K562 (cell line): Measurements from ENCODE around the gene ITGB2. TPM values are rescaled to one million over a fixed set of nuclear protein-coding genes. Genes with fewer than 3 reads are reported as not detected.
A peak's percentile ranks its signal among the peaks of the same experiment; 100 is the strongest.

Source experiments
- CEBPG ChIP-seq, 3 experiments: fragments of 200-800 bp in 1 of 3; sonication (Bioruptor generic) in 1 of 3; sonication (generic) in 1 of 3; formaldehyde crosslinking in 1 of 3; IDR thresholded peaks in 2 of 3; conservative IDR thresholded peaks in 1 of 3; 2 replicates each; pipeline versions ENCODE4 v1.6.1 to v1.8.0; 2016 to 2022; ENCODE audit warnings: missing compliant biosample characterization in 2 of 3, missing genetic modification characterization in 2 of 3, mild to moderate bottlenecking in 1 of 3, missing genetic modification reagents in 1 of 3
- ELF1 ChIP-seq: fragments of 200-800 bp; sonication (Bioruptor generic); IDR thresholded peaks from 2 replicates; pipeline ENCODE4 v1.6.1; 2016; ENCODE audit warnings: missing genetic modification characterization, missing compliant biosample characterization
- ELK3 ChIP-seq: fragments of 450-650 bp; formaldehyde crosslinking; IDR thresholded peaks from 2 replicates; pipeline ENCODE4 v1.4.0; 2020; ENCODE audit warnings: mild to moderate bottlenecking
- ETV1 ChIP-seq: fragments of 450-650 bp; conservative IDR thresholded peaks from 2 replicates; pipeline ENCODE4 v1.6.1; 2016; ENCODE audit warnings: missing genetic modification characterization, control low read depth, low read depth, missing compliant biosample characterization
- FIP1L1 ChIP-seq: fragments of 200-400 bp; formaldehyde crosslinking; IDR thresholded peaks from 2 replicates; pipeline ENCODE4 v1.6.1; 2018; ENCODE audit warnings: mild to moderate bottlenecking, low read depth, low read length; ENCODE audit not compliant: poor library complexity, severe bottlenecking
- HMGN3 ChIP-seq: IDR thresholded peaks from 2 replicates; pipeline ENCODE4 v1.6.1; 2011; ENCODE audit warnings: borderline replicate concordance, low read depth, mild to moderate bottlenecking, mixed read lengths, low read length; ENCODE audit not compliant: insufficient read length; ENCODE audit errors: extremely low read depth
- JUND ChIP-seq, 2 experiments: IDR thresholded peaks; 2 replicates in 1 of 2; 3 replicates in 1 of 2; pipeline ENCODE4 v1.6.1; 2011; ENCODE audit warnings: borderline replicate concordance in 2 of 2, low read depth in 2 of 2, low read length in 2 of 2, improper control_type of control experiment in 1 of 2, missing biosample characterization in 1 of 2, missing genetic modification characterization in 1 of 2, missing genetic modification reagents in 1 of 2
- KHSRP ChIP-seq: fragments of 450-650 bp; IDR thresholded peaks from 2 replicates; pipeline ENCODE4 v1.6.1; 2017
- KLF10 ChIP-seq: fragments of 250-450 bp; sonication (Bioruptor Pico); IDR thresholded peaks from 2 replicates; pipeline ENCODE4 v1.6.1; 2021; ENCODE audit warnings: matching md5 sums
- LARP7 ChIP-seq: fragments of 450-650 bp; IDR thresholded peaks from 2 replicates; pipeline ENCODE4 v1.6.1; 2016
- MXI1 ChIP-seq: IDR thresholded peaks from 2 replicates; pipeline ENCODE4 v1.6.1; 2011; ENCODE audit warnings: low read depth, mild to moderate bottlenecking, improper control_type of control experiment, low read length
- SREBF1 ChIP-seq: fragments of 150-350 bp; IDR thresholded peaks from 2 replicates; pipeline ENCODE4 v1.6.1; 2014; ENCODE audit warnings: antibody characterized with exemption, low read depth, low read length, borderline replicate concordance
- TCF15 ChIP-seq: fragments of 250-450 bp; sonication (Bioruptor Pico); IDR thresholded peaks from 2 replicates; pipeline ENCODE4 v1.8.0; 2022; ENCODE audit warnings: moderate library complexity, mild to moderate bottlenecking, inconsistent platforms
- ZBTB40 ChIP-seq, 2 experiments: fragments of 450-650 bp in 1 of 2; sonication (generic) in 1 of 2; formaldehyde crosslinking in 1 of 2; IDR thresholded peaks; 2 replicates each; pipeline versions ENCODE4 v1.7.1 to v1.9.0; 2016 to 2022; ENCODE audit warnings: inconsistent platforms in 1 of 2, mild to moderate bottlenecking in 1 of 2, missing genetic modification reagents in 1 of 2
- ZNF165 ChIP-seq: fragments of 250-450 bp; sonication (Bioruptor Pico); IDR thresholded peaks from 2 replicates; pipeline ENCODE4 v1.4.0; 2020; ENCODE audit warnings: borderline replicate concordance
- polyA plus RNA-seq, 8 experiments: library from polyadenylated mRNA; depleted of rRNA in 4 of 8; stranded (reverse) in 5 of 8; unstranded in 3 of 8; fragments of >200 nt; fragmentation: Nextera tagmentation in 2 of 8; fragmentation: Illumina TruSeq in 1 of 8; extraction: Ambion mirVana in 2 of 8; extraction: Trizol in 1 of 8; gene quantifications; 2 replicates each; pipeline versions ENCODE4 v1.2.1 to v1.2.3, GENCODE V29; 2011 to 2014; ENCODE audit warnings: inconsistent platforms in 1 of 8, missing spikeins in 1 of 8
- total RNA-seq, 7 experiments: library from RNA; depleted of rRNA in 6 of 7; stranded (reverse); fragments of >200 nt in 6 of 7; fragmentation: Illumina TruSeq in 2 of 7; extraction: Trizol in 2 of 7; gene quantifications; 2 replicates each; pipeline versions ENCODE4 v1.2.1 to v1.2.3, GENCODE V29; 2011 to 2021; ENCODE audit warnings: low replicate concordance in 1 of 7

The ITGB2 gene
- total and polyA plus RNA-seq, 9 of the 15 experiments (the other 6 are each of a cell fraction or from before 2014, with no cell fraction given): 0.07 to 1.3 (median 0.51) TPM; not detected in 2

- TF ChIP-seq ZBTB40 (IDR thresholded peaks at IDR 0.05) (peak; percentile 100), ZBTB40 (CRISPR knock-in tag; IDR thresholded peaks at IDR 0.05) (peak; percentile 26; the same call in 1 of the 2 replicates), CEBPG (CRISPR knock-in tag; IDR thresholded peaks at IDR 0.05) (no peak; the same call in 1 of the 2 replicates), CEBPG (tag; conservative IDR thresholded peaks at IDR 0.05 in 1 of 2, IDR thresholded peaks at IDR 0.05 in 1 of 2) (no peak), ELF1 (peak; percentile 85), JUND (IDR thresholded peaks at IDR 0.05; ENCODE audit: borderline replicate concordance, low read depth, low read length) (peak; percentile 82), JUND (tag; IDR thresholded peaks at IDR 0.05; ENCODE audit: borderline replicate concordance, low read depth, low read length) (no peak; the same call in 2 of the 3 replicates), ZNF165 (CRISPR knock-in tag) (peak; percentile 71; the same call in 1 of the 2 replicates), KHSRP (no peak), KLF10 (CRISPR knock-in tag) (no peak), TCF15 (CRISPR knock-in tag) (peak; percentile 68; the same call in 1 of the 2 replicates), ELK3 (CRISPR knock-in tag) (no peak), MXI1 (no peak; the same call in 1 of the 2 replicates), ETV1 (peak; percentile 70), LARP7 (peak; percentile 71; the same call in 1 of the 2 replicates), HMGN3 (peak; percentile 94), FIP1L1 (peak; percentile 99), SREBF1 (no peak; the same call in 1 of the 2 replicates)
Observed at GRCh38 chr21:44939532-44940115, 18.9 kb upstream of the ITGB2 start, which contains the start of gene SLX9 (continued).
